Calu3 (cell line): Measurements from ENCODE around the gene RET. TPM values are rescaled to one million over a fixed set of nuclear protein-coding genes. Genes with fewer than 3 reads are reported as not detected.

ENCODE experiments used
- BruUV-seq: library from RNA; stranded (reverse); fragments of 400-500 nt; replicated peaks from 2 replicates; lab custom pipeline; 2021; lab: Mats Ljungman, UMichigan
- CTCF ChIA-PET: fragments of 300-600 bp; sonication (Branson Sonifier 250); formaldehyde crosslinking; loops from one replicate; lab custom pipeline; 2022; ENCODE audit warnings: antibody characterized with exemption; lab: Charles Lee
- DNase-seq: peaks from one replicate; pipeline ENCODE4 v3.0.0; 2022
- H3K27ac Mint-ChIP-seq: one replicate; pipeline ENCODE4 v1.8.0; 2022; ENCODE audit warnings: mixed read lengths; ENCODE audit not compliant: unreplicated experiment
- H3K27me3 Mint-ChIP-seq: one replicate; pipeline ENCODE4 v1.8.0; 2022; ENCODE audit warnings: mixed read lengths; ENCODE audit not compliant: unreplicated experiment
- H3K36me3 Mint-ChIP-seq: one replicate; pipeline ENCODE4 v1.8.0; 2022; ENCODE audit warnings: mild to moderate bottlenecking, moderate library complexity, mixed read lengths; ENCODE audit not compliant: insufficient read depth, unreplicated experiment
- H3K4me1 Mint-ChIP-seq: one replicate; pipeline ENCODE4 v1.8.0; 2022; ENCODE audit warnings: mild to moderate bottlenecking, low read depth, mixed read lengths; ENCODE audit not compliant: unreplicated experiment
- H3K4me3 Mint-ChIP-seq: one replicate; pipeline ENCODE4 v1.8.0; 2022; ENCODE audit warnings: mild to moderate bottlenecking, low read depth, moderate library complexity, mixed read lengths; ENCODE audit not compliant: unreplicated experiment
- H3K9me3 Mint-ChIP-seq: one replicate; pipeline ENCODE4 v1.8.0; 2022; ENCODE audit warnings: low read depth, mixed read lengths; ENCODE audit not compliant: unreplicated experiment
- intact Hi-C: fragments of 100-400 bp; cut with micrococcal nuclease; formaldehyde crosslinking; loops from one replicate; pipeline ENCODE4 v1.10.0; 2022; ENCODE audit not compliant: unreplicated experiment
- total RNA-seq: library from RNA; stranded (reverse); gene quantifications from 2 replicates; pipeline ENCODE4 v1.2.3, GENCODE V29; 2022
- TF ChIP-seq, protein P1 (sequence below): fragments of 200-600 bp; IDR thresholded peaks from one replicate; pipeline ENCODE4 v1.8.0; 2022; ENCODE audit warnings: antibody characterized with exemption; ENCODE audit not compliant: unreplicated experiment

Gene RET
- total RNA-seq, 1 experiment from 2014 or later, result not detected

GRCh38 chr10:43055217-43055616 is 21.7 kb upstream of the RET start:
- CTCF ChIA-PET, result no interaction called here
- H3K36me3 Mint-ChIP-seq, result no peaks in the 10 kb centered on the region

GRCh38 chr10:43055991-43056567 is 20.8 kb upstream of the RET start:
- H3K36me3 Mint-ChIP-seq, result no peaks in the 10 kb centered on the region
- H3K27me3 Mint-ChIP-seq, result peaks cover 90% of the 10 kb centered on the region
- BruUV-seq, result no TSS peak
- TF ChIP-seq, protein P1, sequence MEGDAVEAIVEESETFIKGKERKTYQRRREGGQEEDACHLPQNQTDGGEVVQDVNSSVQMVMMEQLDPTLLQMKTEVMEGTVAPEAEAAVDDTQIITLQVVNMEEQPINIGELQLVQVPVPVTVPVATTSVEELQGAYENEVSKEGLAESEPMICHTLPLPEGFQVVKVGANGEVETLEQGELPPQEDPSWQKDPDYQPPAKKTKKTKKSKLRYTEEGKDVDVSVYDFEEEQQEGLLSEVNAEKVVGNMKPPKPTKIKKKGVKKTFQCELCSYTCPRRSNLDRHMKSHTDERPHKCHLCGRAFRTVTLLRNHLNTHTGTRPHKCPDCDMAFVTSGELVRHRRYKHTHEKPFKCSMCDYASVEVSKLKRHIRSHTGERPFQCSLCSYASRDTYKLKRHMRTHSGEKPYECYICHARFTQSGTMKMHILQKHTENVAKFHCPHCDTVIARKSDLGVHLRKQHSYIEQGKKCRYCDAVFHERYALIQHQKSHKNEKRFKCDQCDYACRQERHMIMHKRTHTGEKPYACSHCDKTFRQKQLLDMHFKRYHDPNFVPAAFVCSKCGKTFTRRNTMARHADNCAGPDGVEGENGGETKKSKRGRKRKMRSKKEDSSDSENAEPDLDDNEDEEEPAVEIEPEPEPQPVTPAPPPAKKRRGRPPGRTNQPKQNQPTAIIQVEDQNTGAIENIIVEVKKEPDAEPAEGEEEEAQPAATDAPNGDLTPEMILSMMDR, result no peak
- H3K4me3 Mint-ChIP-seq, result no peak overlapping the region
- no peak for DNase-seq
- H3K27ac Mint-ChIP-seq, result no peak overlapping the region
- intact Hi-C loops, result no loop called here
- no peaks in the 10 kb centered on the region for H3K4me1 Mint-ChIP-seq
- H3K9me3 Mint-ChIP-seq, result no peaks in the 10 kb centered on the region
- CTCF ChIA-PET, result interaction anchor here (0.5 kb wide), 1 partner anchor 1113 kb away, joined by 4 read pairs; no protein-coding TSS in a partner anchor

More at GRCh38 chr10:43055217-43055616, 21.7 kb upstream of the RET start:
- Mint-ChIP-seq H3K27me3 (peaks cover 91% of the 10 kb centered on the region), H3K4me1 (no peaks in the 10 kb centered on the region), H3K9me3 (no peaks in the 10 kb centered on the region), H3K27ac (no peak overlapping the region), H3K4me3 (no peak overlapping the region)
- TF ChIP-seq, protein P1, result no peak
- BruUV-seq, result no TSS peak
- intact Hi-C loops, result no loop called here
- no peak for DNase-seq

DNA sequence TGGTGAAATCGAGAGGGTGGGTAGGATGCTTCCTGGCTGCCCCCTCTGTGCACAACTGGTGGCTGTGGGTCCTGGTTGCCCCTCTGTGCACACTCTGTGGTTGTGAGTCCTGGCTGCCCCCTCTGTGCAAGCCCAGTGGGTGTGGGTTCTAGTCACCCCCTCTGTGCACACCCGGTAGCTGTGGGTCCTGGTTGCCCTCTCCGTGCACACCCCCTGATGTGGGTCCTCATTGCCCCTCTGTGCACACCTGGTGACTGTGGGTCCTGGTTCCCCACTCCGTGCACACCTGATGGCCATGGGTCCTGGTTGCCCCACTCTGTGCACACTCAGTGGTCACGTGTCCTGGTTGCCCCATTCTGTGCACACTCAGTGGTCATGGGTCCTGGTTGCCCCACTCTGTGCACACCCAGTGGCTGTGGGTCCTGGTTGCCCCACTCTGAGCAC is 20.3 kb upstream of the RET start:
- Mint-ChIP-seq H3K36me3 (no peaks in the 10 kb centered on the region), H3K9me3 (no peaks in the 10 kb centered on the region)
- no TSS peak for BruUV-seq

DNA sequence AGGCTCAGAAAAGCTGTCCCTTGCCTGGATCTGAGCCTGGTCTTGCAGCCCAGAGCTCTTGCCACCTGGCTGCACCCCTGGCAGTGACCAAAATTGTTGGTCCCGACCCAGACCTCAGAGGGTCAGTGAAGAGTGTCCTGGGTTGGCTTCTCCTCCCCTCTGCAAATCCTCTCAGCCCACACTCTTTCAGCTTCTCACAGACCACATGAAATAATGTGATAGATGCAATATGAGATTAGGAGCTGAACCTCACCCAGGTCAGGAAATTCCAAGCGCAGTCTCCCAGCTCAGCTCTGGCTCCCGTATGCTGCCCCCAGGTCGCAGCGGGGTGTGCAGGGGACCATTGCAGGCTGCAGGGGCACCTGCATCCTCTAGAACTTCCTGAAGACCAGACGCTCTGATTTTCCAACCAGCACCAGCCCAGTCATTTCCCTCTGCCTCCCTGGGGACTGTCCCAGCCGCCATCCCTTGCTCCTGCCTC is 19.6 kb upstream of the RET start:
- BruUV-seq, result no TSS peak
- Mint-ChIP-seq H3K4me1 (no peaks in the 10 kb centered on the region), H3K36me3 (no peaks in the 10 kb centered on the region)

More for the DNA sequence above, 20.3 kb upstream of the RET start:
- TF ChIP-seq, protein P1, result no peak
- CTCF ChIA-PET, result no interaction called here
- Mint-ChIP-seq H3K27me3 (peaks cover 87% of the 10 kb centered on the region), H3K4me1 (no peaks in the 10 kb centered on the region), H3K27ac (no peak overlapping the region), H3K4me3 (no peak overlapping the region)
- DNase-seq, result no peak
- intact Hi-C loops, result no loop called here

More for the DNA sequence above, 19.6 kb upstream of the RET start:
- Mint-ChIP-seq H3K4me3 (no peak overlapping the region), H3K9me3 (no peaks in the 10 kb centered on the region), H3K27me3 (peaks cover 84% of the 10 kb centered on the region), H3K27ac (peak overlapping the region; percentile 0)
- DNase-seq, result no peak
- TF ChIP-seq, protein P1, result no peak
- CTCF ChIA-PET, result no interaction called here
- intact Hi-C loops, result no loop called here
